ENCODE data around the gene PLBD2. TPM values are rescaled to one million over a fixed set of nuclear protein-coding genes. Genes with fewer than 3 reads are reported as not detected.

PLBD2 gene
- total and polyA plus RNA-seq, 10 of the 15 experiments (the other 5 are each of a cell fraction or from before 2014, with no cell fraction given) = 1.4 to 16.6 (median 5.9) TPM

DNA sequence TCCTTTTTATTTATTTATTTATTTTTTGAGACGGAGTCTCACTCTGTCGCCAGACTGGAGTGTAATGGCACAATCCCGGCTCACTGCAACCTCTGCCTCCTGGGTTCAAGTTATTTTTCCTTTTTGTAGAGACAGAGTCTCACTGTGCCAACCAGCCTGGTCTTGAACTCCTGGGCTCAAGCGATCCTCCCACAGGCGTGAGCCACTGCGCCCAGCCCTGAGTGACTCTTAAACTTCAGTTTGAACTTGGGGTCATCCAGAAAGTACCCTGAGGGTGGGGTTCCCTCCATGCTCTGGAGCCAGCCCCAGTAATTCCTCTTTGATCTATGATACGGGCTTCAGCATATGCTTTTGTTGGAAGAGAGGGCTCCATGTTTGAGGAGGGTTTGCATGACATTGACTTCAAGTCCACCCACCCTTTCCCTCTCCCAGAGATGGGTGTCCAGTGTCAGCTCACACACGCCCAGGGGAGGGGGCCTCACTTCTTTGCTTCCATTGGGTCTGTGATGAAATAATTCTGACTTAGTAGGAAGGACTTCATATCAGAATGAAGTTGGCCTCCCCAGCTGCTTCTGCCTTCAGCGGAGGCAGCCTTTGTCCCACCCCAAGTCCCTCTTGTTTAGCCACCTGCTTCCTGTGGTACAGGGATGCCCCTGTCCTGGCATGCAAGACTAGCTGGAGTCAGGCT lies 33.4 kb downstream of the PLBD2 start (continued):
- TF ChIP-seq PRDM15 (CRISPR knock-in tag; IDR thresholded peaks at IDR 0.05) = no peak
- TF ChIP-seq ZNF274 (IDR thresholded peaks at IDR 0.05; ENCODE audit: insufficient read depth, insufficient read length) = no peak
- TF ChIP-seq, protein P1, sequence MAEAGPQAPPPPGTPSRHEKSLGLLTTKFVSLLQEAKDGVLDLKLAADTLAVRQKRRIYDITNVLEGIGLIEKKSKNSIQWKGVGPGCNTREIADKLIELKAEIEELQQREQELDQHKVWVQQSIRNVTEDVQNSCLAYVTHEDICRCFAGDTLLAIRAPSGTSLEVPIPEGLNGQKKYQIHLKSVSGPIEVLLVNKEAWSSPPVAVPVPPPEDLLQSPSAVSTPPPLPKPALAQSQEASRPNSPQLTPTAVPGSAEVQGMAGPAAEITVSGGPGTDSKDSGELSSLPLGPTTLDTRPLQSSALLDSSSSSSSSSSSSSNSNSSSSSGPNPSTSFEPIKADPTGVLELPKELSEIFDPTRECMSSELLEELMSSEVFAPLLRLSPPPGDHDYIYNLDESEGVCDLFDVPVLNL (IDR thresholded peaks at IDR 0.05; ENCODE audit: low read depth, low read length) = no peak
- TF ChIP-seq YBX1 (IDR thresholded peaks at IDR 0.05) = no peak
- TF ChIP-seq, protein P2, sequence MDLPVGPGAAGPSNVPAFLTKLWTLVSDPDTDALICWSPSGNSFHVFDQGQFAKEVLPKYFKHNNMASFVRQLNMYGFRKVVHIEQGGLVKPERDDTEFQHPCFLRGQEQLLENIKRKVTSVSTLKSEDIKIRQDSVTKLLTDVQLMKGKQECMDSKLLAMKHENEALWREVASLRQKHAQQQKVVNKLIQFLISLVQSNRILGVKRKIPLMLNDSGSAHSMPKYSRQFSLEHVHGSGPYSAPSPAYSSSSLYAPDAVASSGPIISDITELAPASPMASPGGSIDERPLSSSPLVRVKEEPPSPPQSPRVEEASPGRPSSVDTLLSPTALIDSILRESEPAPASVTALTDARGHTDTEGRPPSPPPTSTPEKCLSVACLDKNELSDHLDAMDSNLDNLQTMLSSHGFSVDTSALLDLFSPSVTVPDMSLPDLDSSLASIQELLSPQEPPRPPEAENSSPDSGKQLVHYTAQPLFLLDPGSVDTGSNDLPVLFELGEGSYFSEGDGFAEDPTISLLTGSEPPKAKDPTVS (IDR thresholded peaks at IDR 0.05; ENCODE audit: low read depth, low read length) = no peak
- no peak for TF ChIP-seq CHD2 (IDR thresholded peaks at IDR 0.05; ENCODE audit: borderline replicate concordance, low read depth, low read length)
- TF ChIP-seq ZSCAN29 (IDR thresholded peaks at IDR 0.05) = no peak

Data from GM12878 (cell line).